GM08714 (cell line): ENCODE data around the gene SLC25A4.

Experiments
- H3K4me3 ChIP-seq: fragments of 200-500 bp; sonication (Bioruptor generic); 2 replicates; pipeline ENCODE4 v1.5.1; 2014; ENCODE audit warnings: mild to moderate bottlenecking, low read length, inconsistent platforms
- ZNF274 ChIP-seq: IDR thresholded peaks from 2 replicates; pipeline ENCODE4 v1.6.1; 2012; ENCODE audit warnings: mild to moderate bottlenecking, low read depth, low read length

Gene SLC25A4

DNA sequence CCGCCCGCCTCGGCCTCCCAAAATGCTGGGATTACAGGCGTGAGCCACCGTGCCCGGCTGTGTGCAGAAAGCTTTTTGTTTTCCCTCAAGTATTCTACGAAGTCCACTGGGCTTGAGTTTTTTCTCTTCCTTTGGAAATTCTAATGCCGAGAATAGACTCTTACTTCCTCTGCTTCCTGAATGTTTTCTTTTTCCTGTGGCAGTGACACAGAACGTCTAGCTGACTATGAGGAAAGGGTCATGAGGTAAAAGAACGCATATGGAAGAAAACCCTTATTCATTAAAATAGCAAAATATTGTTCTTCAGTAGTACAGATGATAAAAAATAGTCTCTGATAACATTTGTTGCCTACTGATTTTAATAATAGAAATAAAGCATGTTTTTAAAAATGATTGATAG lies 4.9 kb upstream of the SLC25A4 start:
- TF ChIP-seq ZNF274, result no peak
- H3K4me3 ChIP-seq, result no peak overlapping the region

DNA sequence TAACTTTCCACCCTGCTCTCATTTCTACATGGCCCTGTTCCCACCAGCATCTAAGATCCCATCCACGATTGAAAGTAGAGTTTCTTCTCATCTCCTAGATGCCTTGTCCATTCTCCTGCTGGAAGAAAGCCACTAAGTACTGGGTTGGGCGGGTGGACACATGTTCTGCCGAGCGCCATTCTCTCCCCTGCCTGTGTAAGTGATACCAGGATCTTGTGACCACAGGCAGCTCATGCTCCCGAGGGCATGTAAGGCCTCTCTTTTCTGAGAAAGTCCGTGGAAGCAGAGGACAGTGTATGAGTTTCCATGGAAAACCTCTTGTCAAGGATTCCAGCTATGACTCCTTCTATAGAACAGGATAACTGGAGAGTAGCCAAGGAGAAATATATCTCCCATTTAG lies 3.3 kb upstream of the SLC25A4 start:
- no peak overlapping the region for H3K4me3 ChIP-seq
- no peak for TF ChIP-seq ZNF274

DNA sequence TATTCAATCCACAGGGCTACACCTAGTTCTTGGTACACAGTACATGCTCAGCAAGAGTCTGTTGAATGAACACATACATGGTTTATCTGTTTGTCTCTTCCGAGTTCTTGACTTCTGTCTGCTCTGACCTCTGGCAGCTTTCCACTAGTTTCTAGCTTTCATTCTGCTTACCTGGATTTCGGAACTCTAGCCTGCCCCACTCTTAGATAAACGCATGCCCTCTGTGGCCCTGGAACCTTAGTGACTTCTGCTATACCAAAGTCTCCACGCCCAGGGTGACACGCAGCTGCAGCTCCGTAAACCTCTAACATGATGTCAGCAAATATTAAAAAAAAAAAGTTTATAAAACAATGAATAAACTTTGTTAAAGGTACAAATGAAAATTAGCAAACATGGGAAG lies 1.3 kb upstream of the SLC25A4 start:
- TF ChIP-seq ZNF274, result no peak
- no peak overlapping the region for H3K4me3 ChIP-seq

GRCh38 chr4:185142564-185142911 lies 528 bp upstream of the SLC25A4 start:
- peak overlapping the region; percentile 77; the same call in 1 of the 2 replicates for H3K4me3 ChIP-seq
- TF ChIP-seq ZNF274, result no peak

DNA sequence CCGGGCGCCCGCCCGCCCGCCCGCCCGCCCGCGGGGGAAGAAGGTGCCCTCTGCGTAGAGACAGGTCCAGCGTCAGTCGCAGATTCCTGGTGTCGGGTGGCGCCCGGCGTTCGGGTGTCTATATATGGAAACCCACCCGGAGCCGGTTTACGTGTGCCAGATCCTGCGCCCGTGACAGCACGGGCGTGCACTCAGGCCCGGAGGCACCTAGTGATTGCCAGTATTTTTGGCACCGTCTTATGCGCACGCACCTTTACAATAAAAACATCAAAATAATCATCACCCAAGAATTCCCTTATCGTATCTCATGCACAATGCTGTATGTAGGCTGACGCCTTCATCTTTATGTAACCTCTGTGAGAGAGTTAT lies 519 bp downstream of the SLC25A4 start:
- peak overlapping the region; percentile 77 for H3K4me3 ChIP-seq
- no peak for TF ChIP-seq ZNF274

DNA sequence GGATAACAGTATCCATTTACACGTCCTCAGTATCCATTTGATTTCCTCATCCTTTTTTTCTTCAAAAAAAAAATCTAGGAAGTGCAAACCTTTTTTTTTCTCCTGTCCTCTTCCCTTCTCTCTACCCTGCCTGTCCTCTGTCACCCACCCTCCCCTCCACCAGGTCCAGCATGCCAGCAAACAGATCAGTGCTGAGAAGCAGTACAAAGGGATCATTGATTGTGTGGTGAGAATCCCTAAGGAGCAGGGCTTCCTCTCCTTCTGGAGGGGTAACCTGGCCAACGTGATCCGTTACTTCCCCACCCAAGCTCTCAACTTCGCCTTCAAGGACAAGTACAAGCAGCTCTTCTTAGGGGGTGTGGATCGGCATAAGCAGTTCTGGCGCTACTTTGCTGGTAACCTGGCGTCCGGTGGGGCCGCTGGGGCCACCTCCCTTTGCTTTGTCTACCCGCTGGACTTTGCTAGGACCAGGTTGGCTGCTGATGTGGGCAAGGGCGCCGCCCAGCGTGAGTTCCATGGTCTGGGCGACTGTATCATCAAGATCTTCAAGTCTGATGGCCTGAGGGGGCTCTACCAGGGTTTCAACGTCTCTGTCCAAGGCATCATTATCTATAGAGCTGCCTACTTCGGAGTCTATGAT lies 1.7 kb downstream of the SLC25A4 start:
- no peak overlapping the region for H3K4me3 ChIP-seq
- TF ChIP-seq ZNF274, result no peak

DNA sequence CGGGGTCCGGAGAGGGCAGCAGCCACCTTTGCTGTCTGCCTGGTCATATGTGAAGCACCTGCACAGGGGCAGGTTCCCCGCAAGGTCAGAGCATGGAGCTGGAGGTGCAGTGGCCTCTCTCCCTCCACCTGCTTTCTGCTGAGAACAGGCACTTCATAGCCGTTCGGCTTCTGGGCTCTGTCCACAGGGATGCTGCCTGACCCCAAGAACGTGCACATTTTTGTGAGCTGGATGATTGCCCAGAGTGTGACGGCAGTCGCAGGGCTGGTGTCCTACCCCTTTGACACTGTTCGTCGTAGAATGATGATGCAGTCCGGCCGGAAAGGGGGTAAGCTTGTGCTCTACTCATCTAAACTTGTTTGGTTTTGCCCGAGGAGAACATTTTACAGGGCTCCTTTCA lies 2.5 kb downstream of the SLC25A4 start:
- H3K4me3 ChIP-seq, result no peak overlapping the region
- TF ChIP-seq ZNF274, result no peak

DNA sequence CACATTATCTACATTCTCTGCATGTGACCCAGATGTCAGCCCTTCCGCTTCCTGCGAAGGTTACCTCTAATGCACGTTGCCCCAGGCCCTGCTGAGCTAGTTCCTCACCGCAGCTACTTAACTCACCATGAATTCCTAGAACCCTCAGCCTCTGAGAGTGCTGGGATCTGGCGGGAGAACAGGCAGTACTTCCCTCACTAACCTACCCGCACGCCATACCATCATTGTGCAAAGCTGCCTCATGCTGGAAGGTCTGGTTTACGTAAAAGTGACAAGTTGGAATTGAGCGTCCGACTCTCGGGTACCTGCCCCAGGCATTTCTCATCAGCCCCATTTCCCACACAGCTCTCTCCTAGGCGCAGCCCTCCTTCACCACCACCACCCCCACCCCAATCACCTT lies 6.3 kb downstream of the SLC25A4 start:
- TF ChIP-seq ZNF274, result no peak

GRCh38 chr4:185151296-185151695 lies 8.2 kb downstream of the SLC25A4 start:
- TF ChIP-seq ZNF274, result no peak
- H3K4me3 ChIP-seq, result no peak overlapping the region

More for the DNA sequence above, 6.3 kb downstream of the SLC25A4 start:
- no peak overlapping the region for H3K4me3 ChIP-seq

DNA sequence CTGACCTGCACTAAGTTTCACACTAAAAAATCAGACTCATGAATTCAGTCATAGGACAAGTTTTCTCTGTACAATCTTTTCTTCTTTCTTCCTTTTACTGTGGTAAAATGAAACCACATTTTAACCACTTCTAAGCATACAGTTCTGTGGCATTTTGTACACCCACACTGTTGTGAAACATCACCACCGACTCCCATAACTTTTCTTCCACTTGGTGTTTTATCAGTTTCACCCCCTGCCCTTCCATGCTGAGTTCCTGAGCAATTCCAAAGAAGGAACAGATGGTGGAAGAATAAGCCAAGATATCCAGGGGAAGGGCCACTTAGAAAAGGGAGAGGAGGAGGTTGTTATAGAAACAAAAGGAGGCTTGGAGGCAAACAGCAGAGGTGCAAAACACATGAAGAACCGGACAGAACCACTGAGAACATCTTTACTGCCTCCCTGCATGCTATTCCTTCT lies 22.6 kb downstream of the SLC25A4 start:
- TF ChIP-seq ZNF274, result no peak
- H3K4me3 ChIP-seq, result no peak overlapping the region; the same call in 1 of the 2 replicates

DNA sequence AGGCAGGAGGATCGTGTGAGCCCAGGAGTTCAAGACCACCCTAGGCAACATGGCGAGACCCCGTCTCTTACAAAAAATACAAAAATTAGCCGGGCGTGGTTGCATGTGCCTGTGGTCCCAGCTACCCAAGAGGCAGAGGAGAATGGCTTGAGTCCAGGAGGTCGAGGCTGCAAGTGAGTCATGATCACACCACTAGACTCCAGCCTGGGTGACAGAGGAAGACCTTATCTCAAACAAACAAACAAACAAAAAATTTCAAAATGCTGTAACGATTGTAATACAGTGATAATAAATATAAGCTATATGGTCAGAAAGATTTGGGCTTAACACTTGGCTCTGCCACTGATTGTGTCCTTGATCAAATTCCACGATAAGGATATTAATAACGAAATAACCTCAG lies 24.2 kb downstream of the SLC25A4 start:
- no peak overlapping the region for H3K4me3 ChIP-seq
- no peak for TF ChIP-seq ZNF274

DNA sequence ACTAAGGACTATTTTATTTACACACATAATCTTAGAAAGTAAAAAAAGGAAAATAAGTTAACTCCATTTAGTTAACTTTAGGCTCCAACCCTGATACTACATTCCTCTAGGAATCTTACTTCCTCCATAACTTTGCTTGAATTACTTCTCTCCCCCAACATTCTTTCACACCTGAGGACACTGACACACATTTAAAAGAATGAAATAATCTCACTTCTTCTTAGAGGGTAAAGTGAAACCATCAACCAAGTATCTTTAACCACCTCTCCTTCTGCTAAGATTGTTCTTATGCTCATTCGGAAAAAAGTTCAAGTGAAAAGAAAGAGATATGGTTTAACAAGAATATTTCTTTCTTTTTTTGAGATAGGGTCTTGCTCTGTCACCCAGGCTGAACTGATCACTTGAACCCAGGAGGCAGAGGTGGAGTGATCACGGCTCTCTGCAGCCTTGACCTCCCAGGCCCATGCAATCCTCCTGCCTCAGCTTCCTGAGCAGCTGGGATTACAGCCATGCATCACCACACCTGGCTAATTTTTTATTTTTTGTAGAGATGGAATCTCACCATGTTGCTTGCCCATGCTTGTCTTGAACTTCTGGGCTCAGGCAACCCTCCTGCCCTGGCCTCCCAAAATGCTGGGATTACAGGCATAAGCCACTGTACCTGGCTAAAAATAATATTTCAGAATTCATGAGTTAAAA lies 28.5 kb downstream of the SLC25A4 start:
- TF ChIP-seq ZNF274, result no peak
- H3K4me3 ChIP-seq, result peak overlapping the region; percentile 4; the same call in 1 of the 2 replicates

- no peak for TF ChIP-seq ZNF274
Measured at GRCh38 chr4:185179488-185179887, 36.4 kb downstream of the SLC25A4 start.

DNA sequence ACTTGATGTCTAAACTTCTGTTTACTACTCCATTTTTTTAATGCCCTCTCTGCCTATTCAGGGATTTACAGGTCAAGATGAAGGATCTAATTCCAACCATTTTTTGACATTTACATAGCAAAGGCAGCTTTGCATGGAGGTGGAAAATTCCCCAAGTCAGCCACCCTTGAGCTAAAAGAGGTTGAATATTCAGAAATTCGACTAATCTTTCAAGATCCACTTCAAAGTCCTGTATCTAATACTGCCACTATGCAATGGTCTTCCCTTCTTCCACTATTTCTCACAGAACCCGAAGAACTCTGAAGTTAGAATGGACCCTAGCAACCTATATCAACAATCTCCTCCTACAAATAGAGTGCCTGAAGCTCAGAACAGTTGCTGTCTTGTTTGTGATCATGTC lies 39.2 kb downstream of the SLC25A4 start:
- TF ChIP-seq ZNF274, result no peak
- H3K4me3 ChIP-seq, result no peak overlapping the region

More at GRCh38 chr4:185179488-185179887, 36.4 kb downstream of the SLC25A4 start:
- H3K4me3 ChIP-seq, result no peak overlapping the region

DNA sequence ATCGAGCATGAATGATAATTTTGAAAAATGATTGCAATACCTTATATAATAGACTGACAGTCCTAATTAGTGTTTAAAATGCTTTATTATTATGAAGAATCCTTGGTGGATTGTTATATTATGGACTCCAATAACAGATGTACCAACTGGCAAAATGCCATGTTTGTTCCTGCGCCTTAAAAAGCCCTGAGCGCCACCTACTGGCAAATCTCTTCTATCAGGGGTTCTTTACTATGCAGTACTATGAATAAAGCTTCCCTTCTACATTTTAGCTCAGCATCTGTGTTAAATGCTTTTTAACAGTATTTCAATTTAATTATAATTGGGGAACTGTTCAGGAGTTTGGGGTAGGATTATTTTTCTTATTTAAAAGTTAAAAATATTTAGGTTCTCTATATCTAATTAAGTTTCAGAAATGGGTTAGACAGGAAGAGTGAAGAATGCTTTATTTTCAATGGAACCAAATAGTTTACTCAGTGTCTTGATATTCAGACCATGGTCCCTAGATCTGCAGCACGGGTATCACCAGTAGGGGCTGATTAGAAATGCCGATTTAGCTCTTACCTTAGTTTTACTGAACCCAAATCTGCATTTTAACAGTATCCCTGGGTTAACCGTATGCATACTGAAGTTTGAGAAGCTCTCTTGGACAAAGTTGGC lies 40.7 kb downstream of the SLC25A4 start:
- H3K4me3 ChIP-seq, result no peak overlapping the region
- no peak for TF ChIP-seq ZNF274
